KOPT-K1 (cell line): Measurements from ENCODE around the gene SLC25A21.

Source experiments
- H3K27ac ChIP-seq: fragments of 200-600 bp; sonication (generic); 2 replicates; pipeline ENCODE4 v1.5.1; 2016; ENCODE audit warnings: antibody characterized with exemption, mild to moderate bottlenecking, low read depth, low read length; ENCODE audit not compliant: poor library complexity, severe bottlenecking
- H3K36me3 ChIP-seq: fragments of 200-600 bp; sonication (generic); 2 replicates; pipeline ENCODE4 v1.5.1; 2017; ENCODE audit warnings: antibody characterized with exemption, mild to moderate bottlenecking, low read length, moderate library complexity; ENCODE audit not compliant: insufficient read depth
- H3K9me3 ChIP-seq: fragments of 200-600 bp; sonication (generic); 2 replicates; pipeline ENCODE4 v1.5.1; 2017; ENCODE audit warnings: antibody characterized with exemption, low read length, mild to moderate bottlenecking; ENCODE audit not compliant: insufficient read depth, poor library complexity, severe bottlenecking

The SLC25A21 gene

DNA sequence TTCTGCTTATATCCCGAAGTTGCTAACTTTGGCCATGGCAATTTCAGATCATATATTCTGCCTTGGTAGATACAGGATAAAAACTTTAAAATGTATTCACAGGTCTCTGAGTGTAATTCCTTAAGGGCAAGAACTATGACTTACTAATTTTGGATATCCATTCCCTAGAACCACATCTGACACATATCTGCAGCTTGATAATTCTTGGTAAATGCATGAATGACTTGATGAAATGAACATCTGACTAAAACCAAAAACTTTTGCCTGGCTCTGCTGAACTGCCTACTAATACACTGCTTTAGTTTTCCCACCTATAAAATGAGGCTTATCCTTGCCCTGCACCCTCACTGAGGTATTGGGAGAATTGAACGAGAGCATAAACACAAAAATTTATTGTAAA, 32.2 kb downstream of the SLC25A21 start:
- no peaks in the 10 kb centered on the region for H3K9me3 ChIP-seq
- H3K27ac ChIP-seq = no peak overlapping the region
- H3K36me3 ChIP-seq = no peaks in the 10 kb centered on the region

DNA sequence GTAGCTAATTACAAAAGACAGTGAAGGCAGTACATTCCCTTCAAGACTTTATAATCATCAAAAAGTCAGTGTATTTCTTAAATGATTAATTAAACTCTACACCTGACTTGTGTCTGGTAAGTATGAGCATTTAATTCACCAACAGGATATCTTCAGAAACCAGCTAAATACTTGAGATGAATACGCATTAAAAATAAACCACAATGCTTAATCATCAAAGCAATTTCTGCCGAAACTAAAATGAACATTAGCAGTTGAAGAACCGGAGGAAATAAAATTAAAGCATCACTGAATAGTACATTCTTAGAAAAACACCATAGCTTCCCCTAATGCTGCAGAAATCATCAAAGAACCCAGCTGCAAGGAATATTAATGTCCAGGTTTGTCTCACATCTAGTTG, 32.7 kb downstream of the SLC25A21 start:
- no peaks in the 10 kb centered on the region for H3K9me3 ChIP-seq
- no peak overlapping the region for H3K27ac ChIP-seq
- no peaks in the 10 kb centered on the region for H3K36me3 ChIP-seq

DNA sequence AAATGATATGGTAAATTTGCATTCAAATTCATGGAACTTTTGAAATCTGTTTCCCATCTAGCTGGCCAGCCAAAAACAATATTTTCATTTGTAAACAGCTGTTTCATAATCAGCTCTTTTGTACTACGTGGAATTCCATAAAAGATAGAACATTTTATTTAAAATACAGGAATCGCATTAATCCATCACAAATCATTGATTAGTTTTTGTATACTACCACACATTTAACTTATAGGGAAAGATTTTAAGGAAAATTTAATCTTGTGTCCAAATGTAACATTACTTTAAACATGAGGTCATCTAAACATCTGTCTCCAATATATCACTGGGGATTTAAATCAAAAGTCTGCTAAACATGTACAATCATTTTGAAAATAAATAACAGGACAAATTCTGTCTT, 33.5 kb downstream of the SLC25A21 start:
- H3K27ac ChIP-seq = no peak overlapping the region
- H3K9me3 ChIP-seq = no peaks in the 10 kb centered on the region
- H3K36me3 ChIP-seq = no peaks in the 10 kb centered on the region

DNA sequence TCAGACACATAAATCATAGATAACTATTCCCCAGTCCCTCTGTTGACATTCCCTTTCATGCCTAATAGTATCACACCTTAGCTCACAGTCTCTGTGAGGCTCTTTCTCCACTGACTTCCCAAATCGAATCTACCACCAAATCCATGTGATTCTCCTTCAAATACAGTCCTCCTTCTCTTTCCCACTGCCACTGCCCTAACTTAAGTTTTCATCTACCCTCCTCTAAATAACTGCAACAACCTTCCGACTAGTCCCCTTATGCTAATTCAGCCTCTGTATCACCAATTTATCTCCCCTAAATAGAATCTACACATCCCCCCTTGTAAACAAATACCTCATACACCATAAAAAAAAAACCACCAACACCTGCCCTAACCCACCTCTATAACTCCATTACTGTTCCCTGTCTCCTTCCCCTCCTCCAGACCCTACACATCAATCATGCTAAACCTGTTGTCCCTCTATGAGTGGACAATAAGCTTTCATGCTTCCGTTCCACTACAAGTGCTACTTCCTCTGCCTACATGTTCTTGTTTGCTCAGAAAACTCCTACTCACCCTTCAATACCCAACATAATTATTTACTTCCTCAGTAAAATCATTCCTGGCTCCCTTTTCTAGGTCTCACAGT, 39.0 kb downstream of the SLC25A21 start:
- H3K36me3 ChIP-seq = no peaks in the 10 kb centered on the region
- H3K27ac ChIP-seq = no peak overlapping the region
- no peaks in the 10 kb centered on the region for H3K9me3 ChIP-seq

DNA sequence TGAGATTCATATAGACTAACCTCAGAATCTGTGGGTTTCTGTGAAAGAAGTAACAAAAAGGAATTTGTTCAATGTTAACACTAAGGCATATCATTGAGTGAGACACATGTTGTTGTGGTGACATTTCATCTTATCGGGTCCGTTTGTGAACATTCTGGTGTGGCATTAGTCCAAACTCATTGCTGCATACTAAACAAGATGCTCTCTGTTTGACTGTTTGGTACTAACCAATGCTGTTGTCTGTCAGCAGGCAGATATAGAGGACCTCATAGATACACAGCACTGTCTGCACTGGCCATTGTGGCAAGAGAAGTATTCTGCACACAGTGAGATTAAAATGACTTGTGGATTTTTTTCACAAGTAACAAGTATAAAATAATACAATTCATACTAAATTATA, 41.2 kb downstream of the SLC25A21 start:
- no peaks in the 10 kb centered on the region for H3K36me3 ChIP-seq
- no peaks in the 10 kb centered on the region for H3K9me3 ChIP-seq
- no peak overlapping the region for H3K27ac ChIP-seq

DNA sequence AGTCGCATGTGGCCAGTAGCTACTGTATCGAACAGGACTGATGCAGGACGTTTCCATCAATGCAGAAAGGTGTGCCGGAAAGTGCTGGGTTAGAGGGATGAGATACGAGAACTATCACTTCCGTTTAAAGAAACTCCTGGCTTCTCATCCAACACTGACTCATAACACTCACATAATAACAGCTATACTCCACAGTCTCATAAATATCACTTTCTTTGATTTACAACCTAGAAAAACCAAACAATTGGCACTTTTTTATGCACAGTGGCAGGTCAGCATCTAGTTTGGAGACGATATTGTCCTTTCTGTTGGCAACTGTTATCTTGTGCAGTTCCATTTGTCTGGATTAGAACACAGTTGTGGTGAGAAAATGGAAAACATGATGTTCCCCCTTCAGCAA, 43.4 kb downstream of the SLC25A21 start:
- H3K27ac ChIP-seq = no peak overlapping the region
- H3K36me3 ChIP-seq = no peaks in the 10 kb centered on the region
- H3K9me3 ChIP-seq = no peaks in the 10 kb centered on the region

DNA sequence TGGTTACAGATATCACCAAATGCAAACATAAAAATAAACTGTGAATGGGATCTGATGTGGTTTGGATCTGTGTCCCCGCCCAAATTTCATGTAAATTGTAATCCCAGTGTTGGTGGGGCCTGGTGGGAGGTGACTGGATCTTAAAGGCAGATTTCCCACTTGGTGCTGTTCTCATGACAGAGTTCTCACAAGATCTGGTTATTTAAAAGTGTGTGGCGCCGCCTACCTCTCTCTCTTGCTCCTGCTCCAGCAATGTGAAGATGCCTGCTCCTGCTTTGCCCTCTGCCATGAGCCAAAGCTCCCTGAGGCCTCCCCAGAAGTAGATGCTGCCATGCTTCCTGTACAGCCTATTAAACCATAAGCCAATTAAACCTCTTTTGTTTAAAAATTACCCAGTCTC, 47.8 kb downstream of the SLC25A21 start:
- Histone ChIP-seq H3K9me3 (no peaks in the 10 kb centered on the region), H3K27ac (no peak overlapping the region), H3K36me3 (no peaks in the 10 kb centered on the region)

DNA sequence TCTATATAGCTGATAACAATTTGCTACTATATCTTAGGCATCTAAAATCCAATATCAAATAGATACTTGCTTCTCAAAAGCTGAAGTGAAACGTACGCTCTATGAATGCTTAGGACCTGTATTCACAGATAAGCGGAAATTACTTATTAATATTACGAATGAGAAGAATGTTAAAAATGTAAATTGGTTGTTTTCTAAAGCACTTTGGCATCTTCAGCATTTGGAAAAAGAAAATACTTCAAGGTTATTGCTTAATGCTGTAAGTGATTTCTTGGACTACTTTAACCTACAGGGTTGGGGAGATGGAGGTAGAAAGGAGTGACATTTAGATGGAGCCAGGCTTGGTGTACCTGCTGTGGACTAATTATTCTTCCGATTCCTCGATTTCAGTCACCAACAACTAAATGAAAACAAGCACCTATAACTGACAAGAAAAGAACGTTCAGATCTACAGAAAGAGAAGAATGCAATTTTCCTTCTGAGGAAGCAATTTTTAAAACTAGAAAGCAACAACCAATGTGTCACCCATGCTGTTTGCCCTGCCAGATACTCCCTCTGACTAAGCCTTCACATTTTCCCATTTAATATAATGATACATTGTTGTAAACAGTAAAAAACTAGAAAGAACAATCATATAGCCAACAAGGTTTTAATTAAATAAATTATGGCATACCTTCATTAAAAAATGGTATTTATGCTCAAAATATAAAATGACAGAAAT, 49.3 kb downstream of the SLC25A21 start:
- Histone ChIP-seq H3K27ac (no peak overlapping the region), H3K36me3 (no peaks in the 10 kb centered on the region), H3K9me3 (no peaks in the 10 kb centered on the region)

DNA sequence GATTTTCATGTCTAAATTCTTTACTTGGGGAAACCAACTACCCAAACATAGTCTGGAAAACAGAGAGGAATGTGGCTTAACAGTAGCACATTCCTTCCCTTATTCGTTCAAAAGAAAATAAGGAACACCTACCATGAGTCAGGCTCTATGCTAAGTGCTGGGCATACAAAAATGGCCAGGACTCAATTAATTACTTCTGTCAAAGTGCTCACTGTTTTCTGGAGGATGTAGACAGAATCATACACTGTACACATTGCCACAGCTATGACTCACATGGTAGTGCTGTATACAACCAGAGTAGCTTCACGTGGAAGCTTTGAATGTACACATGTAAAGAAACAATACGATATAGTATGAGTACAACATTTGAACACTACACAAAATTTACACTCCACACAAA, 50.1 kb downstream of the SLC25A21 start:
- Histone ChIP-seq H3K27ac (no peak overlapping the region), H3K9me3 (no peaks in the 10 kb centered on the region), H3K36me3 (no peaks in the 10 kb centered on the region)

DNA sequence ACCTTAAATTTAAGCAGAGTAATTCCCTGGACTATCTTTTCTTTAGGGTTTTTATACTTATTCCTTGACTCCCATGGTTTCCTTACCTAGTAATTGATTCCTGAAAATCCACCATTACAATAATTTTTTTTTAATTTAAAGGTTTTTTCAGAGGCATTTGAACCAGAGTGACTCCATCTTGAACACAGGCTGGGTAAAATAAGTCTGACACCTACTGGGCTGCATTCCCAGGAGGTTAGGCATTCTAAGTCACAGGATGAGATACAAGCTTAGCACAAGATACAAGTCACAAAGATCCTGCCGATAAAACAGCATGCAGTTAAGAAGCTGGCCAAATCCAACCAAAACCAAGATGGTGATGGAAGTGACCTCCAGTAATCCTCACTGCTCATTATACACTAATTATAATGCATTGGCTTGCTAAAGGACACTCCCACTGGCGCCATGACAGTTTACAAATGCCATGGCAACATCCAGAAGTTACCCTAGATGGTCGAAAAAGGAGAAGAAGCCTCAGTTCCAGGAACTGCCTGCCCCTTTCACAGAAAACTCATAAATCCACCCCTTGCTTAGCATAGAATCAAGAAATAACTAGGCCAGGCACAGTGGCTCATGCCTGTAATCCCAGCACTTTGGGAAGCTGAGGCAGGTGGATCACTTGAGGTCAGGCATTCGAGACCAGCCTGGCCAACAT, 53.6 kb downstream of the SLC25A21 start:
- Histone ChIP-seq H3K27ac (no peak overlapping the region), H3K36me3 (no peaks in the 10 kb centered on the region), H3K9me3 (no peaks in the 10 kb centered on the region)

DNA sequence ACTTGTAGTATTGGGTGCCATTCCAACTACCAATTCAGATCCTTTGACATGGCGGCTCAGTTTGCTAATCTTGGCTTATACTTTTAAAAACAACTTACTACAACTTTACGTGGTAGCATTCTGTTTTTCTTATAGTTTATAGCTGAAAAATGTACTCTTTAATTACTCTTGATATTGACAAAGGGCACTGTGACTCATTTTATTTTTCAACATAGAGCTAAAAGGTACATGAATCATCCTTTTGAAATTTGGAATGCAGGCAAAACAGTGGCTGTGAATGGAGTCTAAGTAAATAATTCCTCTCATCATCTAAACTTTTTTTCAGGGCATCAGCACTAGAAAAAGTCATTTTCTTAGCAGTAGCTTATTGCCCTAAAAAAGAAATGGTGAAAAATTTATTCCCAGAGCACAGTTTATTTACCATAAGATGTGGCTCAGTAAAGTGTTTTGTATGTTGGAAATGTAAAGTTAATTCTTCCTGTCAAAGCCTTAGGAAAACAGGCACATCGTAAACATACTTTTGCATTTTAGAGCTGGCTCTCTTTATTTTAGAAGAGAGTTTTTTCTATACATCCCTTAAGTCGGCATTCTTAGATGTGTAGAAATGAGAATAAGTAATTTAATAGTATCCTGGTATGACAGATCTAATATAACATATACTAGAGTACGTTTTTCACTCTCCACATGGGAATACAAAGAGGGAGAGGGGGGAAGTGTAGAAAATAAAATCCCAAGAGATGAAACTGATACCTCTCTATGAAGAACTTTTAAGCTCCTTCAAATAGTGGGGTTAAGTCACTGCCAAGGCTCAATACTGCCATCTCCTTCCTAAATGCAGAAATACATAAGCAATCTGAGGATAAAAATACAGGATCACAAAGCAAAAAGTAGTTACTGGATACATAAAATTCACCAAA, 55.2 kb downstream of the SLC25A21 start:
- Histone ChIP-seq H3K36me3 (no peaks in the 10 kb centered on the region), H3K9me3 (no peaks in the 10 kb centered on the region), H3K27ac (no peak overlapping the region)

DNA sequence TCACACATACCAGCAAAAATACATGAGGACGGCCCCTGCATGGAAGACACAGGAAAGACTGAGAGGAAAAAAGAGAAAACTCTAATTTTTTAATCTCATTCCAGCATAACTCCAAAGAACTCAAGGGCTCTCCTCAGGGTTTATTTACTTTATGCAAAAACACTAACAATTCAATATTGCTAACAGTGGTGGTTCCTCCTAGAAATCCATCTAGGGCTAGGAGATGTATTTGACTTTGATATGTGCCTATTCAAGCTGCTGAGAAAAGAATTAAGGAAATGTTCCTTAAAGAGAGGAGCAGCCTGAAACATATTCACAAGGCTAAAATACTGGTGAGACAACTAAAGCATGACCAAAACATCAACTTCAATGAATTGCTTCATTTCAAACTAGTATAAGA, 57.0 kb downstream of the SLC25A21 start:
- no peak overlapping the region for H3K27ac ChIP-seq
- H3K9me3 ChIP-seq = no peaks in the 10 kb centered on the region
- no peaks in the 10 kb centered on the region for H3K36me3 ChIP-seq

DNA sequence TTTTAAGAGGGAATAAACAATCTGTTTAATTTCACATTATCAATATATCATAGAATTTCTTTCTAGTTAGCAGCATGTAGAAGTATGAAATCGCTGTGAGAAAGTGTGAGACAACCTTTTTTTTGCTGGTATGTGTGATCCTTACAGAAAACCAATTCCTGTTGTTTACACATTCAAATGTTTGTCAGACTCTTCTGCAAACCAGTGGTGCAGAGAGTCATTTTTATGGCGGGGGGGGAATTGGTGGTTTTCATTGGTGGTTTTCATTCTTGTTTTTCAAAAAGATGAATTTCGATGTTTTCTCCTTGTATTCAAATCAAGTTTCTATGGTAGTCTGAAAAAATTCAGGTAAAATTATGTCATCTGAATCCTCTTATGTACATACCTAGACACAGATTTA, 57.8 kb downstream of the SLC25A21 start:
- no peaks in the 10 kb centered on the region for H3K36me3 ChIP-seq
- no peaks in the 10 kb centered on the region for H3K9me3 ChIP-seq
- H3K27ac ChIP-seq = no peak overlapping the region

DNA sequence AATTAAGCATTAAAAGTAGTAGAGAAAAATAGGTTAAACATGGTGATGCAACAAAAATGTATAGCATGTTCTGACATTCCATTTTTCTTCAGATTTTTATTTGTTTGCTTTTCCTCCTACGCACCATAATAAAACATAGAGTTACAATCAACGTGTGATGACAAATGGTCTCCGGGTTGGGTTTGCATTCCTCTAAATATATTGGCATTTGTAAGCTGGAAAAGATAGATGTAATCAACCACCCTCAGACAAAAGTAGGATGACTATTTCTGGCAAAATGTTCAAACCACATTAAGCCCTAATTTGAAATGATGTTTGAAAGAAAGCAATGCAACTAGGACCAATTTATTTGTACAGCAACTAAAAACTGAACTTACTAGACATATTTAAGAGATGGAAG, 58.4 kb downstream of the SLC25A21 start:
- no peak overlapping the region for H3K27ac ChIP-seq
- H3K36me3 ChIP-seq = no peaks in the 10 kb centered on the region
- H3K9me3 ChIP-seq = no peaks in the 10 kb centered on the region

DNA sequence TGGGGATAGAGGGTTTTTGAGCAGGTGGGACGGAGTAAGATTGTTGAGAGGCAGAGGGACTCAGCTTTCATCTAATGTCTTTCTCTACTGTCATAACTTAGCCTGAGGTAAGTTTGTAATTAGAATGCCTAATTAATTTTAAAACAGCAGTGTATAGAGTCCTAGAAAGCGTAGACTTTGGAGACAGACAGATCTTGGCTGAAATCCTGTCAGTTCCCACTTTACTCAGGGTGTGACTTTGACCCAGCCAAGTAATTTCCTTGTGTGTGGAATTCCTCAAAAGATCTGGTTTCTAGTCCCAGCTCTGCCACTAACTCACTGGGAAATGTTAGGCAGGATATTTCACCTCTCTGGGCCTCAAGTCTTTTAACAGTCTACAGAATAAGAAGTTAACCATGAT, 74.3 kb downstream of the SLC25A21 start:
- Histone ChIP-seq H3K36me3 (no peaks in the 10 kb centered on the region), H3K27ac (no peak overlapping the region), H3K9me3 (no peaks in the 10 kb centered on the region)
